Cardiac fibroblast (primary cell): ENCODE measurements around the gene ZNF275.
A peak's percentile ranks its signal among the peaks of the same experiment; 100 is the strongest.
"Not testable (repeated sequence)": the region's sequence is repeated elsewhere in the genome, so short reads cannot be mapped to it uniquely, and the experiment has no call there.

Source experiments
- DNase-seq, 2 donors: peaks; one replicate each; pipeline versions ENCODE4 v3.0.0 to v3.0.0-alpha.2; 2010; ENCODE audit warnings: low read depth in 2 of 2
- H3K4me3 ChIP-seq, 2 donors: replicated peaks in 1 of 2; 1 replicate in 1 of 2; 2 replicates in 1 of 2; pipeline ENCODE4 v1.5.1; 2011; ENCODE audit warnings: low read depth in 2 of 2, low read length in 2 of 2, mild to moderate bottlenecking in 2 of 2, moderate library complexity in 1 of 2
- CTCF ChIP-seq: IDR thresholded peaks from one replicate; pipeline ENCODE4 v1.5.1; 2011; ENCODE audit warnings: low read depth, mild to moderate bottlenecking, low read length, inconsistent platforms

ZNF275 gene

GRCh38 chrX:153333821-153334653 is at the start of gene ZNF275:
ZNF275 (plus strand) TSS chrX:153334153; CDS start chrX:153336680, 2,527 bp downstream.
- no peak for TF ChIP-seq CTCF
- peak; percentile 69 to 80 for DNase-seq
- peak within 1 kb of the TSS; percentile 77 to 80 for H3K4me3 ChIP-seq

- not testable (repeated sequence) for H3K4me3 ChIP-seq
Observed at GRCh38 chrX:153285678-153286077, 48.3 kb upstream of the ZNF275 start.

GRCh38 chrX:153288807-153289206 is 45.1 kb upstream of the ZNF275 start:
- not testable (repeated sequence) for DNase-seq, H3K4me3 ChIP-seq

More at GRCh38 chrX:153285678-153286077, 48.3 kb upstream of the ZNF275 start:
- DNase-seq, result not testable (repeated sequence)

- H3K4me3 ChIP-seq, DNase-seq: not testable (repeated sequence)
Observed at GRCh38 chrX:153293485-153294071, 40.4 kb upstream of the ZNF275 start.

- H3K4me3 ChIP-seq, result no peak overlapping the region
- DNase-seq, result no peak
- TF ChIP-seq CTCF, result no peak
Observed at GRCh38 chrX:153297376-153297775, 36.6 kb upstream of the ZNF275 start.

- TF ChIP-seq CTCF, result no peak
- DNase-seq, result no peak
- no peak overlapping the region for H3K4me3 ChIP-seq
Observed at GRCh38 chrX:153299855-153300254, 34.1 kb upstream of the ZNF275 start.

GRCh38 chrX:153301746-153302145 is 32.2 kb upstream of the ZNF275 start:
- DNase-seq, result no peak
- no peak overlapping the region for H3K4me3 ChIP-seq
- TF ChIP-seq CTCF, result no peak

- no peak for DNase-seq
- no peak for TF ChIP-seq CTCF
- no peak overlapping the region for H3K4me3 ChIP-seq
Observed at GRCh38 chrX:153302796-153303195, 31.2 kb upstream of the ZNF275 start.
